Measurements from ENCODE around the gene KLHDC8B.
"Not testable (repeated sequence)": the region's sequence is repeated elsewhere in the genome, so short reads cannot be mapped to it uniquely, and the experiment has no call there.

KLHDC8B gene

GRCh38 chr3:49183873-49184272 lies 12.5 kb downstream of the KLHDC8B start:
- H3K9me3 ChIP-seq (ENCODE audit: control insufficient read depth, insufficient read depth, low read length): no peaks in the 10 kb centered on the region
- no peaks in the 10 kb centered on the region for H3K36me3 ChIP-seq (ENCODE audit: insufficient read depth, low read length)
- no peak overlapping the region for H3K9ac ChIP-seq (ENCODE audit: low read depth, low read length)
- no peaks in the 10 kb centered on the region; the same call in 1 of the 2 replicates for H3K4me1 ChIP-seq (ENCODE audit: insufficient read depth, low read length)

GRCh38 chr3:49191741-49192140 lies 20.3 kb downstream of the KLHDC8B start:
- Histone ChIP-seq H3K4me1 (ENCODE audit: insufficient read depth, low read length) (no peaks in the 10 kb centered on the region; the same call in 1 of the 2 replicates), H3K9ac (ENCODE audit: low read depth, low read length) (no peak overlapping the region), H3K9me3 (ENCODE audit: control insufficient read depth, insufficient read depth, low read length) (no peaks in the 10 kb centered on the region), H3K36me3 (ENCODE audit: insufficient read depth, low read length) (no peaks in the 10 kb centered on the region)

- no peaks in the 10 kb centered on the region for H3K36me3 ChIP-seq (ENCODE audit: insufficient read depth, low read length)
- H3K4me1 ChIP-seq (ENCODE audit: insufficient read depth, low read length): no peaks in the 10 kb centered on the region
- H3K9ac ChIP-seq (ENCODE audit: low read depth, low read length): no peak overlapping the region
- no peaks in the 10 kb centered on the region for H3K9me3 ChIP-seq (ENCODE audit: control insufficient read depth, insufficient read depth, low read length)
Measured at GRCh38 chr3:49198161-49198560, 26.8 kb downstream of the KLHDC8B start.

- peak overlapping the region; percentile 15; the same call in 1 of the 2 replicates for H3K9ac ChIP-seq (ENCODE audit: low read depth, low read length)
- H3K4me1 ChIP-seq (ENCODE audit: insufficient read depth, low read length): no peaks in the 10 kb centered on the region
- no peaks in the 10 kb centered on the region for H3K36me3 ChIP-seq (ENCODE audit: insufficient read depth, low read length)
- no peaks in the 10 kb centered on the region for H3K9me3 ChIP-seq (ENCODE audit: control insufficient read depth, insufficient read depth, low read length)
Measured at GRCh38 chr3:49198611-49199230, 27.3 kb downstream of the KLHDC8B start.

- Histone ChIP-seq H3K9ac (ENCODE audit: low read depth, low read length) (peak overlapping the region; percentile 57; the same call in 1 of the 2 replicates), H3K4me1 (ENCODE audit: insufficient read depth, low read length) (no peaks in the 10 kb centered on the region), H3K36me3 (ENCODE audit: insufficient read depth, low read length) (no peaks in the 10 kb centered on the region), H3K9me3 (ENCODE audit: control insufficient read depth, insufficient read depth, low read length) (no peaks in the 10 kb centered on the region)
Measured at GRCh38 chr3:49199239-49199899, 28.0 kb downstream of the KLHDC8B start.

GRCh38 chr3:49199900-49200281 lies 28.5 kb downstream of the KLHDC8B start:
- Histone ChIP-seq H3K9ac (ENCODE audit: low read depth, low read length) (peak overlapping the region; percentile 57), H3K36me3 (ENCODE audit: insufficient read depth, low read length) (no peaks in the 10 kb centered on the region), H3K9me3 (ENCODE audit: control insufficient read depth, insufficient read depth, low read length) (no peaks in the 10 kb centered on the region), H3K4me1 (ENCODE audit: insufficient read depth, low read length) (no peaks in the 10 kb centered on the region)

- Histone ChIP-seq H3K9ac (ENCODE audit: low read depth, low read length) (no peak overlapping the region), H3K36me3 (ENCODE audit: insufficient read depth, low read length) (no peaks in the 10 kb centered on the region), H3K4me1 (ENCODE audit: insufficient read depth, low read length) (no peaks in the 10 kb centered on the region), H3K9me3 (ENCODE audit: control insufficient read depth, insufficient read depth, low read length) (peaks cover 12% of the 10 kb centered on the region)
Measured at GRCh38 chr3:49213541-49213943, 42.1 kb downstream of the KLHDC8B start.

- H3K9me3 ChIP-seq (ENCODE audit: control insufficient read depth, insufficient read depth, low read length): peaks cover 12% of the 10 kb centered on the region
- no peaks in the 10 kb centered on the region for H3K36me3 ChIP-seq (ENCODE audit: insufficient read depth, low read length)
- no peak overlapping the region for H3K9ac ChIP-seq (ENCODE audit: low read depth, low read length)
- H3K4me1 ChIP-seq (ENCODE audit: insufficient read depth, low read length): no peaks in the 10 kb centered on the region
Measured at GRCh38 chr3:49213998-49214397, 42.6 kb downstream of the KLHDC8B start.

GRCh38 chr3:49216687-49217086 lies 45.3 kb downstream of the KLHDC8B start:
- H3K9me3 ChIP-seq (ENCODE audit: control insufficient read depth, insufficient read depth, low read length): peaks cover 18% of the 10 kb centered on the region
- H3K36me3 ChIP-seq (ENCODE audit: insufficient read depth, low read length); H3K9ac ChIP-seq (ENCODE audit: low read depth, low read length); H3K4me1 ChIP-seq (ENCODE audit: insufficient read depth, low read length): not testable (repeated sequence)

GRCh38 chr3:49217108-49217507 lies 45.7 kb downstream of the KLHDC8B start:
- H3K9ac ChIP-seq (ENCODE audit: low read depth, low read length); H3K36me3 ChIP-seq (ENCODE audit: insufficient read depth, low read length); H3K4me1 ChIP-seq (ENCODE audit: insufficient read depth, low read length): not testable (repeated sequence)
- H3K9me3 ChIP-seq (ENCODE audit: control insufficient read depth, insufficient read depth, low read length): peaks cover 18% of the 10 kb centered on the region

- Histone ChIP-seq H3K36me3 (ENCODE audit: insufficient read depth, low read length) (no peaks in the 10 kb centered on the region), H3K9me3 (ENCODE audit: control insufficient read depth, insufficient read depth, low read length) (peaks cover 12% of the 10 kb centered on the region), H3K4me1 (ENCODE audit: insufficient read depth, low read length) (no peaks in the 10 kb centered on the region), H3K9ac (ENCODE audit: low read depth, low read length) (no peak overlapping the region)
Measured at GRCh38 chr3:49217688-49218470, 46.5 kb downstream of the KLHDC8B start.

- peaks cover 12% of the 10 kb centered on the region for H3K9me3 ChIP-seq (ENCODE audit: control insufficient read depth, insufficient read depth, low read length)
- not testable (repeated sequence) for H3K36me3 ChIP-seq (ENCODE audit: insufficient read depth, low read length); H3K4me1 ChIP-seq (ENCODE audit: insufficient read depth, low read length); H3K9ac ChIP-seq (ENCODE audit: low read depth, low read length)
Measured at GRCh38 chr3:49218471-49218989, 47.1 kb downstream of the KLHDC8B start.

GRCh38 chr3:49219132-49219531 lies 47.7 kb downstream of the KLHDC8B start:
- no peak overlapping the region for H3K9ac ChIP-seq (ENCODE audit: low read depth, low read length)
- no peaks in the 10 kb centered on the region for H3K36me3 ChIP-seq (ENCODE audit: insufficient read depth, low read length)
- H3K9me3 ChIP-seq (ENCODE audit: control insufficient read depth, insufficient read depth, low read length): peaks cover 8% of the 10 kb centered on the region
- no peaks in the 10 kb centered on the region for H3K4me1 ChIP-seq (ENCODE audit: insufficient read depth, low read length)

GRCh38 chr3:49220985-49221563 lies 49.7 kb downstream of the KLHDC8B start:
- not testable (repeated sequence) for H3K36me3 ChIP-seq (ENCODE audit: insufficient read depth, low read length); H3K4me1 ChIP-seq (ENCODE audit: insufficient read depth, low read length); H3K9me3 ChIP-seq (ENCODE audit: control insufficient read depth, insufficient read depth, low read length); H3K9ac ChIP-seq (ENCODE audit: low read depth, low read length)
